Measurements from ENCODE around the gene AFF3.

Gene AFF3

GRCh38 chr2:99765731-99766318 is 376.6 kb downstream of the AFF3 start:
- H3K36me3 ChIP-seq, result no peaks in the 10 kb centered on the region
- no peak for DNase-seq

GRCh38 chr2:99763764-99764163 is 378.6 kb downstream of the AFF3 start:
- Histone ChIP-seq H3K27me3 (no peaks in the 10 kb centered on the region), H3K4me1 (no peaks in the 10 kb centered on the region), H3K4me3 (ENCODE audit: low read depth, low read length) (no peak overlapping the region), H3K36me3 (no peaks in the 10 kb centered on the region), H3K9me3 (no peaks in the 10 kb centered on the region)
- DNase-seq, result no peak
- TF ChIP-seq, protein P1, sequence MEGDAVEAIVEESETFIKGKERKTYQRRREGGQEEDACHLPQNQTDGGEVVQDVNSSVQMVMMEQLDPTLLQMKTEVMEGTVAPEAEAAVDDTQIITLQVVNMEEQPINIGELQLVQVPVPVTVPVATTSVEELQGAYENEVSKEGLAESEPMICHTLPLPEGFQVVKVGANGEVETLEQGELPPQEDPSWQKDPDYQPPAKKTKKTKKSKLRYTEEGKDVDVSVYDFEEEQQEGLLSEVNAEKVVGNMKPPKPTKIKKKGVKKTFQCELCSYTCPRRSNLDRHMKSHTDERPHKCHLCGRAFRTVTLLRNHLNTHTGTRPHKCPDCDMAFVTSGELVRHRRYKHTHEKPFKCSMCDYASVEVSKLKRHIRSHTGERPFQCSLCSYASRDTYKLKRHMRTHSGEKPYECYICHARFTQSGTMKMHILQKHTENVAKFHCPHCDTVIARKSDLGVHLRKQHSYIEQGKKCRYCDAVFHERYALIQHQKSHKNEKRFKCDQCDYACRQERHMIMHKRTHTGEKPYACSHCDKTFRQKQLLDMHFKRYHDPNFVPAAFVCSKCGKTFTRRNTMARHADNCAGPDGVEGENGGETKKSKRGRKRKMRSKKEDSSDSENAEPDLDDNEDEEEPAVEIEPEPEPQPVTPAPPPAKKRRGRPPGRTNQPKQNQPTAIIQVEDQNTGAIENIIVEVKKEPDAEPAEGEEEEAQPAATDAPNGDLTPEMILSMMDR (IDR thresholded peaks at IDR 0.05; ENCODE audit: low read depth, low read length), result no peak

More at GRCh38 chr2:99765731-99766318, 376.6 kb downstream of the AFF3 start:
- no peak overlapping the region for H3K4me3 ChIP-seq (ENCODE audit: low read depth, low read length)
- no peaks in the 10 kb centered on the region for H3K9me3 ChIP-seq
- TF ChIP-seq, protein P1 (IDR thresholded peaks at IDR 0.05; ENCODE audit: low read depth, low read length), result no peak
- no peaks in the 10 kb centered on the region for H3K4me1 ChIP-seq
- no peaks in the 10 kb centered on the region for H3K27me3 ChIP-seq

DNA sequence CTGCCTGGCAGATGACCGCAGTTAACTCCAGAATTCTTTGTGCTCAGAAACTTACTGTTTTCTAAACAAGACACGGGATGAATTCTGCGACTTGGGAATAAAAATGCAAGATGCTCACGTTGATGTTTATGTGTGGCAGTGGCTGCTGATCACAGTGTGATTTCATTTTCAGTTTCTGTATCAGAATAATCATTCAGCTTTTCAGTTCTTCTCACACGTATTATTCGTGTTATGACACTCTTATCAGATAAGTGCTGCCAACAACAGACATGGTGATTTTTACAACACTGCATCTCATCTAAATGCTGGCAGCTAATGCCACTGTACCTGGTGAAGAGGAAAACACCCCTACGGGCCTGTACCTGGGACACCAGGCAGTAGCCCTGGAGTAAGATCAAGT is 379.7 kb downstream of the AFF3 start:
- Histone ChIP-seq H3K9me3 (no peaks in the 10 kb centered on the region), H3K36me3 (no peaks in the 10 kb centered on the region), H3K4me1 (no peaks in the 10 kb centered on the region), H3K4me3 (ENCODE audit: low read depth, low read length) (no peak overlapping the region), H3K27me3 (no peaks in the 10 kb centered on the region)
- TF ChIP-seq, protein P1 (IDR thresholded peaks at IDR 0.05; ENCODE audit: low read depth, low read length), result no peak
- no peak for DNase-seq

GRCh38 chr2:99757611-99758114 is 384.7 kb downstream of the AFF3 start:
- no peak overlapping the region for H3K4me3 ChIP-seq (ENCODE audit: low read depth, low read length)
- no peaks in the 10 kb centered on the region for H3K9me3 ChIP-seq
- TF ChIP-seq, protein P1 (IDR thresholded peaks at IDR 0.05; ENCODE audit: low read depth, low read length), result no peak
- no peaks in the 10 kb centered on the region for H3K4me1 ChIP-seq
- no peak for DNase-seq
- H3K27me3 ChIP-seq, result no peaks in the 10 kb centered on the region
- H3K36me3 ChIP-seq, result no peaks in the 10 kb centered on the region

GRCh38 chr2:99756059-99756458 is 386.3 kb downstream of the AFF3 start:
- Histone ChIP-seq H3K4me1 (no peaks in the 10 kb centered on the region), H3K4me3 (ENCODE audit: low read depth, low read length) (no peak overlapping the region), H3K9me3 (no peaks in the 10 kb centered on the region), H3K36me3 (no peaks in the 10 kb centered on the region), H3K27me3 (no peaks in the 10 kb centered on the region)
- DNase-seq, result no peak
- TF ChIP-seq, protein P1 (IDR thresholded peaks at IDR 0.05; ENCODE audit: low read depth, low read length), result no peak

GRCh38 chr2:99754210-99754609 is 388.2 kb downstream of the AFF3 start:
- no peak overlapping the region for H3K4me3 ChIP-seq (ENCODE audit: low read depth, low read length)
- no peaks in the 10 kb centered on the region for H3K9me3 ChIP-seq
- DNase-seq, result no peak
- H3K4me1 ChIP-seq, result no peaks in the 10 kb centered on the region
- TF ChIP-seq, protein P1 (IDR thresholded peaks at IDR 0.05; ENCODE audit: low read depth, low read length), result no peak
- H3K27me3 ChIP-seq, result no peaks in the 10 kb centered on the region
- no peaks in the 10 kb centered on the region for H3K36me3 ChIP-seq
